ELR (cell line): ENCODE results near the gene PSKH1.
"Not testable (repeated sequence)": the region's sequence is repeated elsewhere in the genome, so short reads cannot be mapped to it uniquely, and the experiment has no call there.

Experiments
- DNase-seq: peaks from one replicate; pipeline ENCODE4 v3.0.0-alpha.2; 2015; ENCODE audit warnings: low read depth

The PSKH1 gene

DNA sequence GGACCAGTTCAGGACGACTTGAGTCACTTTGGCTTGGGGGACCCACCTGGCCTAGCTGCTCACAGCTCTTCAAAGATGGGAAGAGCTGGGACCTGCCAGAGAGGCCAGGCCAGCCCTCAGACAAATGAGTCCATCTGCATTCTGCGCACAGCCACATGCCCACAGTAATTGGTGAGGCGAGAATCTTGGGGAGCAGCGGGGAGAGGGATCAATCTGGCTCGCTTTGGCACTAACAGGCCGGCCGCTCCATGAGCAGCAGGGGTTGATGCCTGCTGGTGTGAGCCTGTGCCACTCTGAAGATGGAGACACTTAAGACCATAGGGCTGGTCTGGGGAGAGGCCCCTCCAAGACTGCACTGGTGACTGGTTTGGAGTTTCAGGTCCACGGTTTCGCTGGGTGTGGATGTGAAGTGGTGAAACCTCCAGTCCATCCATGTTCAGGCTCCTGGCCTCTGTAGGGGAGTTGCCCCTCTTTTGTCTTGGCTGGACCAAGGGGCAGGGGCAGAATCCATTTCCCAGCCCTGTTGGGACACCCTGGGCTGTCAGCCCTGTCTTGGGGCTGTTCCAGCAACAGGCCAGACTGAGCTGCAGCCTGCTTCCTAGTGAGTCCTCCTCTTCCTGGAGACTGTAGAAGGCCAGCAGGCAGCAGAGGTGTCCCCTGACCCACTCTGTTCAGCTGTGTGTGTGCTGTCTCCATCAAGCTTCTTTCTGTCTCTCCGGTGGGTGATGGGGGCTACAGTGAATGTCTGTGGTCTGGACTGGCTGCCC, 31.3 kb downstream of the PSKH1 start:
- DNase-seq, result no peak

DNA sequence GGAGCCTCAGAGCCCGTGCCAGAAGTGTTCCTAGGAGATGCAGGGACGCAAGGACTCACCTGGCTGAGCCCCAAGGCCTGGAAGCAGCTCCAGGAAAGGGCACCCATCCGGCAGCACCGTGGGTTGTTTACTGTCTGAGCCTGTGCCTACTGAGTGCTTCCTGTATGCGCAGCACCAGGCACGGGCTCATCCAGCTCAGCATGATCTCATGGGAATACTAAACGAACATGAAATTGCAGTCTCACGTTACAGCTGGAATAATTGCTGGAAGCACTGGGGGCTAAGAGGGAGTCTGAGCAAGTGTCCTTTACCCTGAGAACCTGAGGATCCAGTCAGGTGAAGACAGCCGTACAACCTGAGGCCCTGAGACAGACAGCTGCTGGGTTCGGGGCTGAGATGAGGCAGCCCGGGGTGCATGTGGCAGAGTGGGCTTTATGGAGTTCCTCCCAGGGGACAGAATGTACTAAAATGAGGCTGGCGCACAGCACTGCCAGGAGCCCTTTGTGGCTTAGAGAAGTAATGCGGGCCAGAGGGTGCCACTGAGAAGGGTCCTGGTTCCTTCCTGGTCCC, 33.2 kb downstream of the PSKH1 start:
- peak; percentile 37 for DNase-seq

DNA sequence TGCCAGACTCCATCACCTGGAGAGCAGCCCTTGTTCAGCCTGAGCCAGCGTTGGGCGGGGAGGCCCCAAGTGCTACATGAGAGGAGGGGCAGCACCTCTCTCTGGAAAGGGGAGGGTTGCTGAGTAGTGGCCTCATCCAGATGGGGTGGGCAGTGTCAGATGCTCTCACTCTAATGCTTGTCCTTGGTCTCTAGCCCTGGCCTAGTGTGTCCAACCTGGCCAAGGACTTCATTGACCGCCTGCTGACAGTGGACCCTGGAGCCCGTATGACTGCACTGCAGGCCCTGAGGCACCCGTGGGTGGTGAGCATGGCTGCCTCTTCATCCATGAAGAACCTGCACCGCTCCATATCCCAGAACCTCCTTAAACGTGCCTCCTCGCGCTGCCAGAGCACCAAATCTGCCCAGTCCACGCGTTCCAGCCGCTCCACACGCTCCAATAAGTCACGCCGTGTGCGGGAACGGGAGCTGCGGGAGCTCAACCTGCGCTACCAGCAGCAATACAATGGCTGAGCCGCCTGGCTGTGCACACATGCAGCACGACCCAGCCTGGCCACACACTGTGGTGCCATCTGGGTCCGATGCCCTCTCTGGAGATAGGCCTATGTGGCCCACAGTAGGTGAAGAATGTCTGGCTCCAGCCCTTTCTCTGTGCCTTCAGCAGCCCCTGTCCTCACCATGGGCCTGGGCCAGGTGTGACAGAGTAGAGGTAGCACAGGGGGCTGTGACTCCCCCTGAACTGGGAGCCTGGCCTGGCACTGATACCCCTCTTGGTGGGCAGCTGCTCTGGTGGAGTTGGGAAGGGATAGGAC, 34.3 kb downstream of the PSKH1 start:
- DNase-seq, result no peak

DNA sequence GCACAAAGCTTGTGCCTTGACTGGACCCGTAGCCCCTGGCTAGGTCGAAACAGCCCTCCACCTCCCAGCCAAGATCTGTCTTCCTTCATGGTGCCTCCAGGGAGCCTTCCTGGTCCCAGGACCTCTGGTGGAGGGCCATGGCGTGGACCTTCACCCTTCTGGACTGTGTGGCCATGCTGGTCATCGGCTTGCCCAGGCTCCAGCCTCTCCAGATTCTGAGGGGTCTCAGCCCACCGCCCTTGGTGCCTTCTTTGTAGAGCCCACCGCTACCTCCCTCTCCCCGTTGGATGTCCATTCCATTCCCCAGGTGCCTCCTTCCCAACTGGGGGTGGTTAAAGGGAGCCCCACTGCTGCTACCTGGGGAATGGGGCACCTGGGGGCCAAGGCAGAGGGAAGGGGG, 35.1 kb downstream of the PSKH1 start:
- no peak for DNase-seq

DNA sequence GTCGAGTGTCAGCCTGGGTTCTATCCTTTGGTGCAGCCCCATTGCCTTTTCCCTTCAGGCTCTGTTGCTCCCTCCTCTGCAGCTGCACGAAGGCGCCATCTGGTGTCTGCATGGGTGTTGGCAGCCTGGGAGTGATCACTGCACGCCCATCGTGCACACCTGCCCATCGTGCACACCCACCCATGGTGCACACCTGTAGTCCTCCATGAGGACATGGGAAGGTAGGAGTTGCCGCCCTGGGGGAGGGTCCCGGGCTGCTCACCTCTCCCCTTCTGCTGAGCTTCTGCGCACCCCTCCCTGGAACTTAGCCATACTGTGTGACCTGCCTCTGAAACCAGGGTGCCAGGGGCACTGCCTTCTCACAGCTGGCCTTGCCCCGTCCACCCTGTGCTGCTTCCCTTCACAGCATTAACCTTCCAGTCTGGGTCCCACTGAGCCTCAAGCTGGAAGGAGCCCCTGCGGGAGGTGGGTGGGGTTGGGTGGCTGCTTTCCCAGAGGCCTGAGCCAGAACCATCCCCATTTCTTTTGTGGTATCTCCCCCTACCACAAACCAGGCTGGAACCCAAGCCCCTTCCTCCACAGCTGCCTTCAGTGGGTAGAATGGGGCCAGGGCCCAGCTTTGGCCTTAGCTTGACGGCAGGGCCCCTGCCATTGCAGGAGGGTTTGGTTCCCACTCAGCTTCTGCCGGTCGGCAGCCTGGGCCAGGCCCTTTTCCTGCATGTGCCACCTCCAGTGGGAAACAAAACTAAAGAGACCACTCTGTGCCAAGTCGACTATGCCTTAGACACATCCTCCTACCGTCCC, 35.7 kb downstream of the PSKH1 start:
- peak; percentile 75 for DNase-seq

DNA sequence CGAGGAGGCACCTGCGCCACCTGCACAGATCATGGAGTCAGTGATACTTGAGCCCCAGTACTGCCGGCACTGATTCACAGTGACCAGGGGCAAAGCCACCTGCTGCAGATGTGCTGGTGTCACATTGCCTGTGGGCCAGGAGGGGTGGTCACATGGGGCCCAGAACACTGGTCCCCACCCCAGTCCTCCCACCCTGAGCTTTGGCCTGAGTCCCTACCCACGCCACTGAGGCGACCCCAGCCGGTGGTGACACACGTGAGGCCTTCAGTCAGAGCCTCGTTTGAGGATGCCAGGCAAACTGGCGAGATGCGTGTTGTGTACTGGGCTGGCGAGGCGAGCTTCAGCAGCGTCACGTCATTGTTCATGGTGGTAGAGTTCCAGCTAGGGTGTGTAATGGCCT, 37.1 kb downstream of the PSKH1 start:
- no peak for DNase-seq

DNA sequence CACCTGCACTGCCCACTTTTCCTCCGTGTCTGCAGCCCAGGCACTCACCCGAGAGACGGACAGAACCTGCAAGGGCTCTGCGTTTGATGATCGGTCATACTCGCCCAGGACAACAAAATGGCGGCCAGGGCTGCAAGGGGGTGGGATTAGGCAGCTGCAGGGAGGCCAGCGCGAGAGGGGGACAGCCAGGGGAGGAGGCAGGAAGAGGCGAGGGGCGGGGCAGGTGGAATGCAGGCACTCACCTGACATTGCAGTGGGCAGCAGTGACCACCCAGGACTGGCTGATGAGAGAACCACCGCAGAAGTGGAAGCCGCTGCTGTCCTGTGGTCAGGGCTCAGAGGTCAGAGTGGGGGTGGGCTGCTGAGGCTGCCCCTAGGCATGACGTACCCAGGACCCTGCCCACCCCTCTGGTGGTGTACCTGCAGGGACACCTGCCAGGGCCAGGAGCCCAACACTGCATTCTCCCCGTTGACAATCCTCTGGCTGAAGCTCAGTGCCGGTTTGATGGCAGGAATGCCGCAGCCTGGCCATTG, 37.7 kb downstream of the PSKH1 start:
- no peak for DNase-seq

DNA sequence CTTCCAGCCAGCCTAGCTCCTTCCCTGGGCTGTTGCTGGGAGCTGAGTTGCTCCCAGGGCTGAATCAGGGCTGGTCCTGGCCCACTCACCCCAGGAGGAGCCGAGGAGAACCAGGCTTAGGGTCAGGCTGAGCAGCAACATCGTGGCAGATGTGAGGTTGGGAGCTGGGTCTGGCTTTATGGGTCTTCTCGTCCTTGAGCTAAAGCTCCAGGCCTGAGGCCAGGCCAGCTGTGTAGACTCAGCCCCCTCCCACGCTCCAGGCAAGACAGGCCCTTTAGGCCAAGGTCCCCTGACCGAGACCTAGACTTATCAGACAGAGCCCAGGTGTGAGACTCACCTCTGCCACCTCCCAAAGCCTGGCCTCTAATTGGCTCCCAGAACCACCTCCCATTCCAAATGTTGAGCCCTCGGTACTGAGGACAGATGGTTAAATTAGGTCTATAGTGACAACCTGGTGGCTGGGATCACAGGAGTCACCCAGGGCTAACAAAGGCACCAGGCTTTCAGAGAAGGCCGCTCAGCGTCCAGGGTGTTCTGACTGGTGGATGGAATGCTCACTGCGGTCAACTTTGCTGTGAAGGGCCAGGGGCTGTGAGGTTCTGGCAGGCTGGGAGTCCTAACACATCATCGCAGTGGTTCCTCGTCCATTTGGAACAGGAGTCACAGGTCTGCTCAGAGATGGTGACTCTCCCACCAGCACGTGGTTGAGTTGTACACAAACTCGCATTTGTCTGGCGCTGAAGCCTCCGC, 38.8 kb downstream of the PSKH1 start, which contains the start of gene CTRL:
Gene CTRL (minus strand): TSS at position 151 of the 750 bp plus-strand sequence. CDS start 10 bp downstream, at position 141.
- DNase-seq, result no peak

DNA sequence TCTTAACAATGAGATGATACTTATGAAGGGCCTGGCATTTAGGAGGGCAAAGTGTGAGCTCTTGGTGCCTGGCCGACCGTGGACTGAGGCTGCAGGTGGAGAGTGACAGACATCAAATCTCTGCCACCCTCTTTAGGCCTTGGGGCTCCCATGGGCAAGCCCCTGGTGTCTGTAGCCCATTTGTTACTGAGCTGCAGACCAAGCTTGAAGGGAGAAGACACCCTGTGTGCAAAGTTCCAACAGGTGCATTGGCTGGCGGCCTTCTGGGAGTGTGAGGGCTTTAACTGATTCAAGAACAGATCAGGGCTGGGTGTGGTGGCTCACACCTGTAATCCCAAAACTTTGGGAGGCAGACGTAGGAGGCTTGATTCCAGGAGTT, 39.4 kb downstream of the PSKH1 start:
- DNase-seq, result no peak

DNA sequence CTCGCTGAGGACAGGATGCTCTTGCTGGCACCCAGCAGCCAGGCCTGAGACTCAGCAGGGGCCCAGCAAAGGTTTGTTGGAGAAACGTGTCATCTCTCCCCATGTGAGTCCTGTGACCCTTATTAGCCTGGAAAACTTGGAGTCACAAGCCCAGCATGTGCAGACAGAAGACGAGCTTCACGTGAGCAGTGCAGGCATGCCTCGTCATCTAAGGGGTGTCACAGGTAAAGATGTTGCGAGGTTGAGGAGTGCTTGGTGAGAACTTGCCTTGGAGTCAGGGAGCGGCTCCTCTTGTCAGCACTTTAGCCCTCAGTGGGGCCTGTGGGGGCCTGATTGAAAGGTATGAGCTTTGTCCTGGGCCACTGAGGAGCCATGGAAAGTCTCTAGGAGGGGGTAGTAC, 40.8 kb downstream of the PSKH1 start:
- no peak for DNase-seq

DNA sequence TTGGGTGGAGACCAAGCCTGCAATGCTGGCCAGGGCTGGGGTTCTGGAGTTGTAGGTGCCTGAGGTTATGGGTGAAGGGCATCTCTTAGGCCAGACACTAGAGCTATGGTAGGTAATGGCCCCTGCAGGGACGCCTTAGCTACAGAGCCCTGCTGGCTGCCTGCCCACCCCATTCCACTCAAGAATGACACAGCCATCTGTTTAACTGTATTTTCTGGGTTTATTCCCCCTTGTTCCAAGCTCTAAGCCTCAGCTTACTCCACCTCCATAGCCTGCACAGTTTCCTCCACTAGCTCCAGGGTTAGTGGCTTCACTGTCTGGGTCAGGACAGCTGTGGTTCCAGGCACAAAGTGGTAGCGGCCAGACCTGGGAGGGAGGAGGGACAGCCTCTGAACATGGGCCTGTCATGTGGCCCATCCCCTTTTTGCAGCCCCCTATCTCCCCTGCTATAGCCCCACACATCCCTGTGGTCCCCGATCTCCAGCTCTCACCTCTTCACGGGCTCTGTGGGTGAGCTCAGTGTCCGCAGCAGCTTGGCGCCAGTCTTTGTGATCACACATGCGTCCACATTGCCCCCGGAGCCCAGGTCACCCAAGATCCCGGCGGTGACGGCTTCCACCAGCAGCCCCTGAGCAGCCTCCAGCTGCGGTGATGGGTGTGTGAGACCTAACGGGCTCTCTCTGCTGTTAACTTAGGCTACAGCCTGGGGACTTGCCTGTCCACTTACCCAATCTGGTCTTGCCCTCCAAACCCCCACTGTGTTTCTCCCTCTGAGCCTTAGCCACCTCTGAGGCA, 41.4 kb downstream of the PSKH1 start:
- DNase-seq, result no peak

DNA sequence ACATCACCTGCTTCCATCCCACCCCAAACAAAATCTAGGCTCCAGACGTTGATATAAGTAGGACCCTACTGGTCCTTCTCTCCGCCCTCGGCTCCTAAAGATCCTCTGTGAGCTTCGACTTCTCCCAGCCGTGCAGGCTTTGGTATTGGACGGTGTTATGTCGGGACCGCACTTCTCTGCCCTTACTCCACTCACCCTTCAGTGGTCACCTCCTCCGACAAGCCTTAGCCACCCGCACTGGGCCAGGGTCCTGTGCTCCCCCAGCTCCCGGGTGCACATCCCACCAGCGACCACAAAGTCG, 42.0 kb downstream of the PSKH1 start:
- DNase-seq, result no peak

DNA sequence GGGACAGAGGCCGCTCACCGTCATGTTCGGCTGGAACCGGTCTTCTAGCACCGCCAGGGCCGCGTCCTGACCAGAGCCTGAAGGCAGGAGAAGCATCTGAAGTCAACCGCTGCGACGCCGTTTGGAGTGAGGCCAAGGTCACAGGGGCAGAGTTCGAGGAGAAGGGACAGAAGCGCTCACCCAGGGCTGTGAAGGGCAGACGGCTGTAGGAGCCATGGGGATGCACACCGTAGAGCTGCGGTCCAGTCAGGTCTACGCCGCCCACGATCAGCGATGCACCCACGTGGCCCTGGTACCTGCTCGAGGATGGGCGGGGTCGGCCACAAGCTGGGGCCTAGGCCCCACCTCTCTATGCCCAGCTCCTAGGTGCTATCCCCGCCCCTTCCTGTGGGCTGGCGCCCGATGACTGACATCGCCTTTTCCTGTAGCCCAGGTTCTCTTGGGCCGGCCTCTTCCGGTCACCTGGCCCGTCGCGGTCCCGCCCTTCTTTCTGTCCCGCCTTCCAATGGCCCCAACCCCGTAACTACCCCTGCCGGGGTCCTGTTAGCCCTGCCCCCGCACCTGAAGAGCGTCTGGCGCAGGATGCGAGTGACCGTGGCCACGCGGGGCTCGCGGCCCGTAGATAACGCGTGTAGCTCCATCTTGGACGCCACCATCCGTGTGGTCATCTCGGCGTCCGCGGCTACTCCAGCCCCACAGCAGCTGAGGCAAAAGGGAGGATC, 42.5 kb downstream of the PSKH1 start:
- DNase-seq, result peak; percentile 98

DNA sequence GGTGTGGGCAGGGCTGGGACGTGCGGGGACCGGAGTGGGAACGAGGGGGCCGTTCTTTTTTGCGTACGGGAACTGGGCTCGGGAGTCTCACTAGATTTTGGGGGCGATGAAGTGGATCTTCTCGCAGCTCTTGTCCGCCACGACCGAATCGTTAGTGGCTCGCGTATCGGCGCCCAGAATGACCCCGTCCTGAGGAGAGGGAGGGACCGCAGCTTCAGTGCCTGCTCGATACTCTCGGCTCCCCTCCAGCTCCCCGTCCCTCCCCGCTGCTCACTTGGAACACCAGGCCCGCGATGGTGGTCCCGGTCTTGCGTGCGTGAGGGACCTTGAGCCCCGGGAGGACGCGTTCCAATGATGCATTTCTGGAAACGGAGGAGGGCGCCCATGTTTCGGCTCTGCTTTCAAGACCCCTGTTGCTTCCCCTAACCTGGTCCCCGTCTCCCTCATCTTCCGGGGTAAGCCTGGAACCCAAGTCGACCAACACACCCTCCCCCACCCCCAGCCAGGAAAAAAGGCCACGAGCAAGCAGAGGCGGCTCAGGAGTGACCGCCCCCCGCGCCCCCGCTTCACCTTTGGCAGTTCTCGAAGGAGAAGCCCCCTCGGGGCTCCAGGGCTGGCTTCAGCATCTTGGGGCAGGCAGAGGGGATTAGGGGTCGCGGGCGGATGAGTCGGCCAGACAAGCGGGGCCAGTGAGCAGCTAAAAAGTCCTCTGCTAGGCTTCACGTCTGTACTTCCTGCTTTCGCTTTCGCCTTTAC, 43.2 kb downstream of the PSKH1 start, which contains the start of gene PSMB10:
Gene PSMB10 (minus strand): TSS at position 727 of the 756 bp plus-strand sequence. CDS start 101 bp downstream, at position 626.
- DNase-seq, result peak; percentile 53

DNA sequence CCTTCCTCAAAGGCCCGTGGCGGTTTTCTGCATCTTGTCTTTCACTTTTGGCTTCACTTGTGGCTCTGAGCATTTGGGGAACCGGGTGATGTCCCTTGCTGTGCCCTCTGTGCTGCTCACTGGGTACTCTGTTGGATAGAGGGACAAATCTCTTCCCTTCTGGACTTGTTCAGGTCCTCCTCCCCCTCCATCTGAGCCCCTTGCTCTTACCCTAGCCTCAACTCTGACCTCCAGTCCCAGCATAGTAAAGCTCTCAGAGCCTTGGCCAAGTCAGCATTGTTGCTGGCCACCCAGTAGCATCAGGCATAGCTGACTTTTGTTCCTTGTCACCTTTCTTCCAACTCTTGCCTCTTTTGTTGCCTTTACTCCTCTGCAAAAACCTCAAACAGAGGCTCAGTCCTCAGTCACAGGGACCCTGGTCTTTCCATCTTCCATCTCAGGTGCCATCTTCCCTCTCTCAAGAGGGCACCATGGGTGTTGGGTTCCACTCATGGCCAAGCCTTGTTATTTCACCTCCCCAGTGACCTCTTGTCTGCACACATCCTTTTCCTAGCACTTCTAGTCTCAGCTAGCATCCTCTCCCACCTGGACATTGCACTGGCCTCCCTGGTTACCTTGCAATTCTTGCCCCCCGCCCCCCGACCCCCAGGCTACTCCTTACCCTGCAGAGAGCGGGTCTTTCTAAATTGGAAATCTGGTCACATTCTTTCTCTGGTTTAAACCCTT, 44.0 kb downstream of the PSKH1 start:
- peak; percentile 84 for DNase-seq

DNA sequence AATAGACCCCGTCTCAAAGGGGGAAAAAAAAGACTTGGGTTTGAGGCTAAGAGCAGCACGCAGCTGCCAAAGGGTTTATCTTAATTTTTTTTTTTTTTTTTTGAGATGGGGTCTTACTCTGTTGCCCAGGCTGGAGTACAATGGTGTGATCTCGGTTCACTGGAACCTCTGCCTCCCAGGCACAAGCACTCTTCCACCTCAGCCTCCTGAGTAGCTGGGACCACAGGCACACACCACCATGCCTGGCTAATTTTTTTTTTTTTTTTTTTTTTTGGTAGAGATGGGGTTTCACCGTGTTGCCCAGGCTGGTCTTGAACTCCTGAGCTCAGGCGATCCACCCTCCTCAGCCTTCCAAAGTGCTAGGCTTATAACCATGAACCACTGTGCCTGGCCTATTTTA, 44.7 kb downstream of the PSKH1 start:
- not testable (repeated sequence) for DNase-seq

DNA sequence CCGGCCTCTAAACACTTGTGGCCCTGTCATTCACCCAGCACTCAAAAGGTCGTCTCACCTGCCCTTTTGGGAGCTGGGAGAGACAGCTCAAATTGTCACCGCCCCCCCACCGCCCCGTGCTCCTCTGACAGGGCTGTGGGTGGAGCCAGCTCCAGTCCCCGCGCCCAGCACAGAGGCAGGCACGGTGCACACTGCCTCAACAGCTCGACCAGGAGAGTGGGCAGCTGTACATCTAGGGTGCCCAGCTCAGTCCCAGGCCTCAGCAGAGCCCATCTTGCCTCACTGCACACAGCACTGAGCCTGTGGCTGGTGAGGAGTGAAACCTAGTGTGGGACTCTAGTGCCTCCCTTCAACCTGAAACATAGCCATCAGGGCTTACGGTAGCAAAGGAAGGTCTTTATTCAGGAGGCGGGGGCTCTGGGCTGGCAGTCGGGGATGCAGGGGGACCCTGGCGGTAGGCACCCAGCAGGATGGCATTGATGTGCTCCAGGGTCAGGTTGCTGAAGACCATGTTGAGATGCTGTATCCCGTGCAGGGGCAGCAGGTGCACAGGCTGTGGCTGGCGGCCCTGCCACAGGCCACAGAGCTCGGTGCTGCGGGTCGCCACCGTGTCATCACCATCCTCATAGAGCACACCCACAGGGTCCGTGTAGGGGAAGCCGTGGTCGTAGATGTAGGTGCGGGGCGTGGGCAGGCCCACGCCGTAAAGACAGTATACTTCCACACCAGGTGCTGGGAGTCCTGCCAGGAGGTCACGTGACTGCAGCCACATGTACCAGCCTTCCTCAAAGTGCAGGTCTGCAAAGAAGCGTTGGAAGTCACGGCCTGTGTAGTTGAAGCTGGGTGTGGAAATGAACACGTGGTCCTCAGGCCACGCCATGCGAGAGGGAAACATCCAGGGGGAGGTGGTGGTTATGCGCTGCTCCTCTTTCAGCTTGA, 46.7 kb downstream of the PSKH1 start:
- DNase-seq, result no peak
